Endothelial cell of umbilical vein (primary cell): ENCODE data around the gene CTIF. TPM values are rescaled to one million over a fixed set of nuclear protein-coding genes. Genes with fewer than 3 reads are reported as not detected.
A peak's percentile ranks its signal among the peaks of the same experiment; 100 is the strongest.

ENCODE experiments used
- BruUV-seq: library from RNA; stranded (reverse); fragments of 400-500 nt; replicated peaks from 2 replicates; lab custom pipeline; 2021; lab: Mats Ljungman, UMichigan
- CTCF ChIA-PET: fragments of 300-600, 350-600 bp; sonication (Branson Sonifier 250); formaldehyde crosslinking; loops from one replicate; lab custom pipeline; 2021; ENCODE audit warnings: antibody characterized with exemption, inconsistent platforms; lab: Charles Lee
- POLR2A ChIA-PET: fragments of 300-600, 350-600 bp; sonication (Branson Sonifier 250); formaldehyde crosslinking; loops from one replicate; lab custom pipeline; 2021; ENCODE audit warnings: antibody characterized with exemption, inconsistent platforms; lab: Charles Lee
- DNase-seq: peaks from one replicate; pipeline ENCODE4 v3.0.0-alpha.2; 2011; ENCODE audit warnings: low read depth, low spot score
- FAIRE-seq: peaks from 2 replicates; lab custom pipeline; 2011; peaks lifted over from hg19 to GRCh38; lab: Jason Lieb, UNC
- H2AFZ ChIP-seq: 2 replicates; pipeline ENCODE4 v1.6.0; 2012; ENCODE audit warnings: low read depth, low read length, control low read depth, inconsistent platforms
- H3K27ac ChIP-seq: 2 replicates; pipeline ENCODE4 v1.5.1; 2011; ENCODE audit warnings: low read depth, mild to moderate bottlenecking, control low read depth, low read length, moderate library complexity; ENCODE audit not compliant: insufficient read depth
- H3K27me3 ChIP-seq, 2 experiments: 2 replicates each; pipeline versions ENCODE4 v1.6.0 to v1.6.1; 2011; ENCODE audit warnings: low read length in 2 of 2, mixed read lengths in 1 of 2; ENCODE audit not compliant: control insufficient read depth in 2 of 2, insufficient read depth in 2 of 2
- H3K36me3 ChIP-seq, 2 experiments: 2 replicates in 1 of 2; 3 replicates in 1 of 2; pipeline ENCODE4 v1.5.1; 2011; ENCODE audit warnings: low read length in 2 of 2, mild to moderate bottlenecking in 1 of 2, moderate library complexity in 1 of 2; ENCODE audit not compliant: control insufficient read depth in 2 of 2, insufficient read depth in 2 of 2; ENCODE audit errors: extremely low read depth in 1 of 2
- H3K4me1 ChIP-seq: 3 replicates; pipeline ENCODE4 v1.5.1; 2011; ENCODE audit warnings: mild to moderate bottlenecking, low read length; ENCODE audit not compliant: control insufficient read depth, insufficient read depth; ENCODE audit errors: extremely low read depth
- H3K4me2 ChIP-seq: 2 replicates; pipeline ENCODE4 v1.6.1; 2011; ENCODE audit warnings: low read length, control low read depth, mixed read lengths; ENCODE audit not compliant: insufficient read depth
- H3K4me3 ChIP-seq, 3 experiments: fragments of 200-600 bp in 1 of 3; sonication (generic), shearing (Covaris generic) in 1 of 3; replicated peaks in 1 of 3; 2 replicates each; pipeline ENCODE4 v1.5.1; 2011 to 2016; ENCODE audit warnings: control low read depth in 3 of 3, low read length in 3 of 3, mild to moderate bottlenecking in 2 of 3, inconsistent platforms in 1 of 3, low read depth in 1 of 3, moderate library complexity in 1 of 3; ENCODE audit not compliant: insufficient read depth in 1 of 3
- H3K79me2 ChIP-seq: 2 replicates; pipeline ENCODE4 v1.6.0; 2012; ENCODE audit warnings: low read length, inconsistent platforms; ENCODE audit not compliant: control insufficient read depth, insufficient read depth
- H3K9ac ChIP-seq: replicated peaks from 2 replicates; pipeline ENCODE3; 2011; ENCODE audit warnings: low read length, control low read depth; ENCODE audit not compliant: insufficient read depth; ENCODE audit errors: extremely low read depth
- H3K9me1 ChIP-seq: replicated peaks from 3 replicates; pipeline ENCODE4 v1.6.0; 2011; ENCODE audit warnings: mild to moderate bottlenecking, low read length; ENCODE audit not compliant: control insufficient read depth, insufficient read depth; ENCODE audit errors: extremely low read depth
- H3K9me3 ChIP-seq: replicated peaks from 2 replicates; pipeline ENCODE4 v1.5.1; 2012; ENCODE audit warnings: low read length, inconsistent platforms; ENCODE audit not compliant: control insufficient read depth, insufficient read depth
- H4K20me1 ChIP-seq: replicated peaks from 2 replicates; pipeline ENCODE3; 2011; ENCODE audit warnings: mild to moderate bottlenecking, low read length; ENCODE audit not compliant: control insufficient read depth, insufficient read depth; ENCODE audit errors: extremely low read depth
- EZH2 ChIP-seq: IDR thresholded peaks from 2 replicates; pipeline ENCODE4 v1.6.1; 2012; ENCODE audit warnings: borderline replicate concordance, low read depth, mild to moderate bottlenecking, moderate library complexity, low read length, inconsistent platforms; ENCODE audit not compliant: severe bottlenecking
- FOS ChIP-seq: IDR thresholded peaks from 2 replicates; pipeline ENCODE4 v1.6.1; 2011; ENCODE audit warnings: mild to moderate bottlenecking, low read length, moderate library complexity, borderline replicate concordance; ENCODE audit not compliant: insufficient read depth
- GATA2 ChIP-seq: IDR thresholded peaks from 2 replicates; pipeline ENCODE4 v1.7.0; 2011; ENCODE audit warnings: low read depth, mild to moderate bottlenecking, moderate library complexity, mixed read lengths, low read length; ENCODE audit not compliant: insufficient read length, insufficient read depth
- JUN ChIP-seq: IDR thresholded peaks from 2 replicates; pipeline ENCODE4 v1.6.1; 2011; ENCODE audit warnings: borderline replicate concordance, low read depth; ENCODE audit not compliant: insufficient read length, insufficient read depth
- MYC ChIP-seq: IDR thresholded peaks from one replicate; pipeline ENCODE4 v1.6.1; 2011; ENCODE audit warnings: mild to moderate bottlenecking, low read depth, low read length
- POLR2A ChIP-seq: IDR thresholded peaks from 2 replicates; pipeline ENCODE4 v1.6.1; 2012; ENCODE audit warnings: low read depth, mild to moderate bottlenecking, control low read depth, low read length
- POLR2AphosphoS5 ChIP-seq: IDR thresholded peaks from 2 replicates; pipeline ENCODE4 v1.6.1; 2012; ENCODE audit warnings: low read depth, mild to moderate bottlenecking, control low read depth, low read length, moderate library complexity; ENCODE audit not compliant: insufficient read depth
- dilution Hi-C: fragments of 300-500 bp; cut with MboI; formaldehyde crosslinking; loops from one replicate; pipeline ENCODE4 v1.15.0; 2019; ENCODE audit warnings: low sequenced_read_pairs; ENCODE audit not compliant: extremely low pct_ligation_motif_present
- intact Hi-C: fragments of 100-400 bp; cut with micrococcal nuclease; formaldehyde crosslinking; loops from one replicate; pipeline ENCODE4 v1.10.0; 2022
- polyA plus RNA-seq, 4 experiments: library from polyadenylated mRNA; depleted of rRNA in 3 of 4; stranded (reverse) in 3 of 4; unstranded in 1 of 4; fragments of >200 nt; gene quantifications; 2 replicates each; pipeline versions ENCODE4 v1.2.1 to v1.2.3, GENCODE V29; 2011 to 2012; ENCODE audit warnings: missing spikeins in 1 of 4
- total RNA-seq: library from RNA; stranded (reverse); gene quantifications from 2 replicates; pipeline ENCODE4 v1.2.3, GENCODE V29; 2021
- TF ChIP-seq, protein P1 (sequence below), 2 donors: IDR thresholded peaks; 1 replicate in 1 of 2; 2 replicates in 1 of 2; pipeline ENCODE4 v1.5.1; 2011; ENCODE audit warnings: low read length in 2 of 2, mild to moderate bottlenecking in 2 of 2, moderate library complexity in 2 of 2, control low read depth in 1 of 2, inconsistent platforms in 1 of 2, low read depth in 1 of 2; ENCODE audit not compliant: insufficient read depth in 1 of 2; ENCODE audit errors: extremely low read depth in 1 of 2
- TF ChIP-seq, protein P2 (sequence below): IDR thresholded peaks from 2 replicates; pipeline ENCODE4 v1.6.1; 2011; ENCODE audit not compliant: insufficient read depth, insufficient read length

CTIF gene
- total and polyA plus RNA-seq, 2 donors (not counting 3 experiments of a cell fraction or from before 2014, with no cell fraction given) = 20.9 to 57.7 TPM

DNA sequence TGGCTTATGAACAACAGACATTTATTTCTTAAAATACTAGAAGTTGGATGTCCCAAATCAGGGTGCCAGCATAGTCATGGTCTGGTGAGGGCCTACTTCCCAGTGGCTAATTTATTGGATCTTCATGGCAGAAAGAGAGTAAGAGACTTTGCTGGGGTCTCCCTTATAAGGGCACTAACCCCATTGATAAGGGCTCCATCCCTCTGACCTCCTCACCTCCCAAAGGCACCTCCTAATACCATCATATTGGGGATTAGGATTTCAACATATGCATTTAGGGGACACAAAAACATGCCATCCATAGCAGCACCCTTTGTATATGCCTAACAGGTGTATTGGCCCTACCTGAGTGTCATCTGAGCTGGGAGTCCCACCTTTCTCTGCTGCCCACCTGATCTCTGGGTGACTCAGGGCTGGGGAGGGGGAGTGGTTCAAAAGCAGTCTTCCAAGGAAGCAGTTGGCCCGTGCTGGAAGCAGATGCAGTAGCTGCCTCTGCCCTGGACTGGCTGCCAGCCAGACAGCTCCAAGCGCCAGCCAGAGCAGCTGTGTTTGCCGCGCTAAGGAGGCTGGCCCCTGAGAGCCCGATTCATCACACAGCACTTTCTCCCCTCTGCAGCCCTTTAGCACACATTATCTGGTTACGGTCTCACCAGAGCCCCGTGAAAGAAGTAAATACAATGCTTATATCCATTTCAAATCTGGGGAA lies 327.4 kb downstream of the CTIF start:
- TF ChIP-seq JUN = no peak
- TF ChIP-seq POLR2AphosphoS5 = peak; percentile 35
- no peak for TF ChIP-seq GATA2
- TF ChIP-seq POLR2A = no peak
- DNase-seq (peak; percentile 91), FAIRE-seq (peak; percentile 93)
- H3K27ac ChIP-seq = no peak overlapping the region
- dilution Hi-C loops (no loop called here), intact Hi-C loops (no loop called here)
- H3K4me2 ChIP-seq = no peak overlapping the region
- H3K27me3 ChIP-seq = no peaks in the 10 kb centered on the region
- H3K9me3 ChIP-seq = no peaks in the 10 kb centered on the region
- H3K4me1 ChIP-seq = peaks cover 3% of the 10 kb centered on the region
- no peaks in the 10 kb centered on the region for H3K36me3 ChIP-seq
- POLR2A ChIA-PET = no interaction called here
- H3K4me3 ChIP-seq = no peak overlapping the region
- H3K9me1 ChIP-seq = no peaks in the 10 kb centered on the region
- H3K79me2 ChIP-seq = no peaks in the 10 kb centered on the region
- H2AFZ ChIP-seq = no peak overlapping the region
- H3K9ac ChIP-seq = no peak overlapping the region
- no TSS peak for BruUV-seq
- H4K20me1 ChIP-seq = no peaks in the 10 kb centered on the region
- CTCF ChIA-PET = interaction anchor here (0.6 to 1.5 kb wide), 11 partner anchors 10 to 372 kb away, joined by 3 to 11 read pairs (median 3); no protein-coding TSS in a partner anchor

DNA sequence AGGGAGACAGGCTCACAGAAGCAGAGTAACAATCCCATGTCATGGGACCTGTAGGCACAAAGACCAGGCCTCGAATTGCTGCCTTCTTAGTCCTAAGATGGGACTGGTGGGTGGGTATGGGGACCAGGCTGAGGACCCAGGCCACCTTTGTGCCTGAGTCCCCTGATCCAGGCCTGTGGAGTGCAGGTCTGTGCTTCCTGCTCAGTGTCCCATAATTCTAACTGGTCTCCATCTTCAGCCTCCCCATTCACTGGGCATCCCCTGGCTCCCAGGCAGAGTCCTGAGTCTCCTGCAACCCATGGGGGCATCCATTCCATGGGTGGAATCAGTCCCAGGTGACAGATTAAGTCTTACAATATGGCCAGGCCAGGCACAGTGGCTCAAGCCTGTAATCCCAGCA lies 328.0 kb downstream of the CTIF start:
- POLR2A ChIA-PET = no interaction called here
- no TSS peak for BruUV-seq

More for the DNA sequence above, 328.0 kb downstream of the CTIF start:
- H2AFZ ChIP-seq = no peak overlapping the region
- H3K4me2 ChIP-seq = no peak overlapping the region
- no peaks in the 10 kb centered on the region for H3K27me3 ChIP-seq
- FAIRE-seq (no peak), DNase-seq (no peak)
- H3K36me3 ChIP-seq = no peaks in the 10 kb centered on the region
- H4K20me1 ChIP-seq = no peaks in the 10 kb centered on the region
- TF ChIP-seq POLR2AphosphoS5 = no peak
- TF ChIP-seq POLR2A = no peak
- TF ChIP-seq, protein P1, sequence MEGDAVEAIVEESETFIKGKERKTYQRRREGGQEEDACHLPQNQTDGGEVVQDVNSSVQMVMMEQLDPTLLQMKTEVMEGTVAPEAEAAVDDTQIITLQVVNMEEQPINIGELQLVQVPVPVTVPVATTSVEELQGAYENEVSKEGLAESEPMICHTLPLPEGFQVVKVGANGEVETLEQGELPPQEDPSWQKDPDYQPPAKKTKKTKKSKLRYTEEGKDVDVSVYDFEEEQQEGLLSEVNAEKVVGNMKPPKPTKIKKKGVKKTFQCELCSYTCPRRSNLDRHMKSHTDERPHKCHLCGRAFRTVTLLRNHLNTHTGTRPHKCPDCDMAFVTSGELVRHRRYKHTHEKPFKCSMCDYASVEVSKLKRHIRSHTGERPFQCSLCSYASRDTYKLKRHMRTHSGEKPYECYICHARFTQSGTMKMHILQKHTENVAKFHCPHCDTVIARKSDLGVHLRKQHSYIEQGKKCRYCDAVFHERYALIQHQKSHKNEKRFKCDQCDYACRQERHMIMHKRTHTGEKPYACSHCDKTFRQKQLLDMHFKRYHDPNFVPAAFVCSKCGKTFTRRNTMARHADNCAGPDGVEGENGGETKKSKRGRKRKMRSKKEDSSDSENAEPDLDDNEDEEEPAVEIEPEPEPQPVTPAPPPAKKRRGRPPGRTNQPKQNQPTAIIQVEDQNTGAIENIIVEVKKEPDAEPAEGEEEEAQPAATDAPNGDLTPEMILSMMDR (IDR thresholded peaks at IDR 0.05; ENCODE audit: extremely low read depth in 1 of 2, insufficient read depth in 1 of 2, low read depth in 1 of 2, low read length in 2 of 2) = no peak
- TF ChIP-seq, protein P2, sequence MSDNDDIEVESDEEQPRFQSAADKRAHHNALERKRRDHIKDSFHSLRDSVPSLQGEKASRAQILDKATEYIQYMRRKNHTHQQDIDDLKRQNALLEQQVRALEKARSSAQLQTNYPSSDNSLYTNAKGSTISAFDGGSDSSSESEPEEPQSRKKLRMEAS = no peak
- no peak for TF ChIP-seq JUN
- TF ChIP-seq GATA2 = no peak
- TF ChIP-seq MYC = no peak
- no peak for TF ChIP-seq FOS
- TF ChIP-seq EZH2 = no peak
- H3K9ac ChIP-seq = no peak overlapping the region
- H3K79me2 ChIP-seq = no peaks in the 10 kb centered on the region
- H3K9me1 ChIP-seq = no peaks in the 10 kb centered on the region
- intact Hi-C loops (no loop called here), dilution Hi-C loops (no loop called here)
- H3K27ac ChIP-seq = no peak overlapping the region
- no peaks in the 10 kb centered on the region for H3K9me3 ChIP-seq
- H3K4me1 ChIP-seq = peaks cover 3% of the 10 kb centered on the region
- no peak overlapping the region for H3K4me3 ChIP-seq
- CTCF ChIA-PET = interaction anchor here (0.9 to 1.5 kb wide), 10 partner anchors 11 to 372 kb away, joined by 3 to 11 read pairs (median 3); no protein-coding TSS in a partner anchor
